GM18505 (cell line): ENCODE data around the gene ZNF891.

ENCODE experiments used
- ATAC-seq: cut with Tn5 transposase; IDR thresholded peaks from one replicate; pipeline ENCODE4 v1.9.1; 2021; ENCODE audit not compliant: unreplicated experiment
- POLR2A ChIP-seq: IDR thresholded peaks from 4 replicates; pipeline ENCODE4 v1.6.1; 2011; ENCODE audit warnings: borderline replicate concordance; ENCODE audit not compliant: insufficient read depth, insufficient read length; ENCODE audit errors: extremely low read depth

The ZNF891 gene

GRCh38 chr12:133083345-133083744 lies 46.7 kb downstream of the ZNF891 start:
- ATAC-seq, result no peak
- TF ChIP-seq POLR2A, result no peak

DNA sequence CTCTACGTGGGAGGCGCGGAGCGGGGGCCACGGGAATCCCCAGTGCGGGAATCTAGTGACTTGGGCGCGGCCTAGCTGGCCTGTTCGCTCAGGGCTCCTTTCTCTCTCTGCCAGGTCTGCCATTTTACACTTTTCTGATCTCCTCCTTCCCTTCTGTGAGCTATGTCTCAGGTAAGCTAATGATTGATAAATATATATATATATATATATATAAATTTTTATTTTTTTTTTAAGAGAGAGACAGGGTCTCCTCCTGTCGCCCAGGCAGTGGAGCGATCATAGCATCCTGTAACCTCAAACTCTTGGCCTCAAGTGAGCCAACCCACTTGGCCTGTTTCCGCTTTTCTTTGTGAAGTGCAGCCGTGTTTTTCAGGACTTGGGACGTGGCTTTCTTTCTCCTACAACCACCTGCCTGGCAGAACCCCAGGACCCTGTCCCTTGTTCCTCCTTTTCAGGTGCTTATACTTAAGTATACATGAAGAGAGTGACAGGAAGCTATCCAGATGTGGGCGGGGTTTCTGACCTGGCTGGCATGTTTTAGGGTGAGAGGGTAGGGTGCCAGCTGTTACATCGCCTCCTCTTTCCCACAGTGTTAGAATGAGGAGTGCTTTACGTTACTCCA lies 48.8 kb downstream of the ZNF891 start:
- no peak for TF ChIP-seq POLR2A
- ATAC-seq, result no peak

- ATAC-seq, result peak; percentile 77
- peak; percentile 70 for TF ChIP-seq POLR2A
These were observed 49.5 kb downstream of the ZNF891 start, which contains the start of gene ZNF140 for GRCh38 chr12:133080368-133081158. Gene ZNF140 (plus strand): TSS chr12:133080923. CDS start chr12:133081321, 398 bp downstream.

- TF ChIP-seq POLR2A, result no peak
- ATAC-seq, result peak; percentile 78
These were observed 50.1 kb downstream of the ZNF891 start for GRCh38 chr12:133080026-133080367.

- TF ChIP-seq POLR2A, result no peak
- ATAC-seq, result no peak
These were observed 56.2 kb downstream of the ZNF891 start for GRCh38 chr12:133073836-133074235.

DNA sequence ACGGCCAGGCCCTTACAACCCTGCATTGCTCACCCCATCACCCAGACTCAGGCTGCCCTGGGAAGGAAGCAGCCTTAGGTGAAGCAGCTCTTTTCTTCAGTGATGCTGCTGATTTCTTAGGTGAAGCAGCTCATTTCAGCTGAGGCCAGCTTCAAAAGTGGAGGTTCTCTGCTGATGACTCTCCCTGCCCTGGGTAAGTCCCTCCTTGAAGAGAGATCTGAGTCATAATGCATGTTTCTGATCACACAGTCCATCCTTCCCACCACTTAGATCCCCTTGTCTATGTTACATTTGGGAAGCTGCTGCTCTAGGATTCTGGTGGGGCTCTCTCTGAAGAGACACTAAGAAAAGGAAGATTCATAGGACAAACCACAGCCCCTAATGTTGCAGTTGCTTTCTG lies 66.5 kb downstream of the ZNF891 start:
- no peak for ATAC-seq

GRCh38 chr12:133061954-133062353 lies 68.1 kb downstream of the ZNF891 start:
- no peak for ATAC-seq
- no peak for TF ChIP-seq POLR2A

More for the DNA sequence above, 66.5 kb downstream of the ZNF891 start:
- no peak for TF ChIP-seq POLR2A

- ATAC-seq, result no peak
- TF ChIP-seq POLR2A, result no peak
These were observed 71.6 kb downstream of the ZNF891 start for GRCh38 chr12:133058203-133059113.

- ATAC-seq, result no peak
- no peak for TF ChIP-seq POLR2A
These were observed 72.6 kb downstream of the ZNF891 start for GRCh38 chr12:133057446-133057845.
